GM19455 (cell line): ENCODE measurements around the gene XIRP2.
"Not testable (repeated sequence)": the region's sequence is repeated elsewhere in the genome, so short reads cannot be mapped to it uniquely, and the experiment has no call there.

Experiments
- ATAC-seq: cut with Tn5 transposase; IDR thresholded peaks from one replicate; pipeline ENCODE4 v1.9.1; 2021; ENCODE audit not compliant: unreplicated experiment

The XIRP2 gene

DNA sequence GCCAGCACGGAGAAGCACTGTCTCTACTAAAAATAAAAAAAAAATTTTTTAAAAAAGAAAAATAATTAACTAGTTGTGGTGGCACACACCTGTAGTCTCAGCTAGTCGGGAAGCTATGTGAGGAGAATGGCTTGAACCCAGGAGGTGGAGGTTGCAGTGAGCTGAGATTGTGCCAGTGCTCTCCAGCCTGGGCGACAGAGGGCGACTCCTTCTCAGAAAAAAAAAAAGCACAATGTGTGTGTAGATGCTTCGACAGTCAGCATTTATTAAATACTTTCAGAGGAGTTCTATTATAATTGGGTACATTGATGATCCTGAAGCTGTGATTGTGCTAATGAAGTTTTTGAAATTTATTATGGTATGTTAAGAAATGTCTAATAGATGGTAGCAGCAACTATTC lies 46.5 kb downstream of the XIRP2 start:
- no peak for ATAC-seq

GRCh38 chr2:166942377-166942776 lies 54.1 kb downstream of the XIRP2 start:
- ATAC-seq: no peak

GRCh38 chr2:166944909-166945308 lies 56.6 kb downstream of the XIRP2 start:
- no peak for ATAC-seq

GRCh38 chr2:166957686-166958085 lies 69.4 kb downstream of the XIRP2 start:
- ATAC-seq: no peak

- no peak for ATAC-seq
Measured at GRCh38 chr2:166958986-166959481, 70.8 kb downstream of the XIRP2 start.

DNA sequence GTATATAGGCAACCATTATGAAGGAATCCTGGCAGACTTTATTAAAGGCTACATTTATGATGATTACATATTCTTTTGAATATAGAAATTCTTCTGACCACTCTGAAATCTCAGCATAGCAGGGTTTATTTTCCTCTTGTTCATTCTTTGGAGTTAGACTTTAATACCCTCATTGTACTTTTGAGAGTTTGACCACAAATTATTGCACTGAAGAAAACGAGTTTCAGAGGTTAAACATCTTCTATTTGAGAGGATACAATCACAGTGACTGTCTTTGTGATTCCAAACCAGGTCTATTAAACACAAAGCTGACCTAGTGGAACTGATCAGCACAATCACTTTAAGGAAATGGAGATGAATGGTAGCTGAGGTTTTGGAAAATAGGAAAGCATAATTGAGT lies 71.3 kb downstream of the XIRP2 start:
- no peak for ATAC-seq

DNA sequence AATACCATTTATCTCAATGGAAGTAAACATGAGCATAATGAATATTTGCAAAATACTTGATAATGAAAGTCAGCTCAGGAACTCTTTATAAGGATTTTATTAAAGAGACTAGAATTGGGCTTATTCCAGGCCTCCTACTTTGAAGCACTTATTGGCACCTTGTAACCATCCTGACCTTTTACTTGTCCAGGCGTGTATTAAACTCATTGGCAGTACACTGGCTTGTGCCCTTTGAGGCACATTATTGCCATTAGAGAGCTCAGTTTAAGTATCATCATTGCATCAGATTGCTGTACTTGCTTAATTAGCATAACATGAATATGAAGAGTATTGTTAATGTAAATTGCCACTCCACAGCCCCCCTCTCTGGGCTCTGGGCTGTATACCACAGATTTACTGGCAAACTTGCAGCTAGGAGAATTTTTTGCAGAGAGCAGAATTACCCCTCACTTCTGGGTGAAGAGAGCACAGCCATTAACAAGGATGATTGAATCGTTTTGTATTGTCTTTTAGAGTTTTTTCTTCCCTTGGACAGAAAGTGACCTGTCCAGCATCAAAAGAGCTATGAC lies 72.5 kb downstream of the XIRP2 start:
- ATAC-seq: no peak

DNA sequence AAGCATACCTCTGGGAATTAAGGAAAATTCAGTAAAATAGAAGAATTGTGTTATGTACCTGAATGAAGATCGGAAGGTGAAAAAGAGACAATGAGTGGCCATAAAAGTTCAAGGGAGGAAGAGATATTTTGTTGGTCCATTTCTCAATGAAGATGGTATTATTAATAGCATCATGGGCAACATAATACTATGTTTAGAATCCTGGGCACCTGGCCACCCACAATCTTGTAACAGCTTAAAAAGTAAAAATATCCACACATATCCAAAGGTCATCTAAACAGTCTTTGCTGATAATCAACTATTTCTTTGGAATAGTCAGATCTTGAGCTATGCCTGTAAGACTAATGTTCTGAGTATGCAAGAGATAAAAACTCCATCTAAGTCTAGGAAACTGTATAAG lies 73.7 kb downstream of the XIRP2 start:
- no peak for ATAC-seq

- no peak for ATAC-seq
Measured at GRCh38 chr2:166969486-166969885, 81.2 kb downstream of the XIRP2 start.

- ATAC-seq: no peak
Measured at GRCh38 chr2:166972002-166972401, 83.7 kb downstream of the XIRP2 start.

- ATAC-seq: no peak
Measured at GRCh38 chr2:166972418-166972817, 84.1 kb downstream of the XIRP2 start.

DNA sequence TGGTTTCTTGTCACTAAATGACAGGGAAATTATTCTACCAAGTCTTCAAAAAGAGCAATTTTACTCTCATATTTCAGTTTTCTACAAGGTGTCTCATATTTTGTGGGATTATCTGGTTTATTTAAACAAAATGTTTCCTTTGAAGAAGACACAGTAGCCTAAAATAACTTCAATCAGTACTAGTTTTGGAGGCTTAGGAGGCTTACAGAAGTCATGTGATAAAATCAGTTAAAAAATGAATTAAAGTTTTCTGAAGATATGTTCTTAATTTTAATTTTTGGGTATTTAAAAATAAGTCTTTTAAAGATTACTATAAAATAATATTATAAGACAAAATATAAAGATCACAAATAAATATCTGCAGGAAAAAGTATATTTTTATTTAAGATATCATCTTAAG lies 95.9 kb downstream of the XIRP2 start:
- no peak for ATAC-seq

DNA sequence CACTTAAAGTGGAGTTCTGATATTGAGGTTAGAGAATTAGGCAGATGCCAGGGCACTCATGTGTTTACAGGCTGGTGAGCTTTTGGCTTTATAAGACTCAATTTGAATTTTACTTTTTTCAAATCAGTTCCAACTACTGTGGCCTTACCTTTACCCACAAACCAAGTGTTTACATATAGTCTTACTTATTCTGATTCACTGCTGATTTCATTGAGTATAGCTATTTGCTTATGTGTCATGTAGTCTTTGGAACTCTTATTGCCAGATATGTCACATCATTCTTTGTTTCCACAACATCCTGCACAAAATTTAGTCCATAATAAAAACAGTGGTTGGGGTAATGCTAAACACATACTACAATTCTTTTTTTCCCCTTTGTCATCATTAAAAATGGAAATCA lies 96.5 kb downstream of the XIRP2 start:
- no peak for ATAC-seq

- ATAC-seq: no peak
Measured at GRCh38 chr2:166994588-166995336, 106.5 kb downstream of the XIRP2 start.

DNA sequence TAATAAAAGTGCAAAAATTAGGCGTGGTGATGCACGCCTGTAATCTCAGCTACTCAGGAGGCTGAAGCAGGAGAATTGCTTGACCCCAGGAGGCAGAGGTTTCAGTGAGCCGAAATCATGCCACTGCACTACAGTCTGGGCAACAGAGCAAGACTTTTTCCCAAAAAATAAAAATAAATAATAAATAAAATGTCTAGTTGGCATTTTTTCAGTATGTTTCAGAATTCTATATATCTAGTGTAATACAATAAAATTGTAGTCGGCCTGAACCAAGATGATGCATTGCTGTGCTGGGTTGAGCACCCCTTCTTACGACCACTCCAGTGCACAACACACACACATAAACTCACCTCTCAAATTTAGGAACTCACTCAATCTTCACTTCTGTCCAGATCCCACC lies 108.2 kb downstream of the XIRP2 start:
- ATAC-seq: no peak

DNA sequence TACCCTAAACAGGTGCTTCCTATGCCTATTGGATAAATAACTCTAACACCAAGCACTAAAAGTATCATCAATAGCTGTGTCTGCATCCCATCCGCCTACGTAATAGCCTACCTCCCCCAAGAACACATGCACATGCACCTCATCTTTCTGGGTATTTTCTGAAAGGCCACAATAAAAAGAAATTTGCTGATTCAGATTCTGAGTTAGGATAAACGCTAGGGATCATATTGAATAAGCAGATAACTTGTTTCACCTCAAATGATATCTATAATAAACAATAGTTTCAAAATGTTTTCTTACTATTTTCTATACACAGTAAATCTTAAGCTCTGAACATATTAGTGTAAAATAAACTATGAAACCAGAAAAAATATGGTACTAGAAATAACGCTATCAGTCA lies 112.9 kb downstream of the XIRP2 start:
- ATAC-seq: no peak

- ATAC-seq: no peak
Measured at GRCh38 chr2:167005096-167005495, 116.8 kb downstream of the XIRP2 start.

GRCh38 chr2:167013227-167013626 lies 124.9 kb downstream of the XIRP2 start:
- ATAC-seq: no peak

DNA sequence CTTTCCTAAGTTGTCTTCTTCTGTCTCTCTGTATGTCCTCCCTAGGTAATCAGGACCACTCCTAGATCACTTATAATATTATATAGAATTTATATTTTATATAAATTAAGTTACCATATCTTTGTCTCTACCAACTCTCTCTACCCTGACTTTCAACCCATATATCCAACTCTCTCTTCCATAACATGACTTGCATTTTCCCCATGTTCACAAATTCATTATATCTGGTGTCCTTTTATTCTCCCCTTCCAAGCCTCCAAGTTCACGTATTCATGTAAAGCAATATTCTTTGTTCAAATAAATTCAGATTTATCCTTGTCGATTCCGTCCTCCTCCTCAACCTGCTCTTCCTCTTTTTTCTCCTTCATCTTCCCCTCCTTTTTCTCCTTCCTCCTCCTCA lies 127.5 kb downstream of the XIRP2 start:
- no peak for ATAC-seq

DNA sequence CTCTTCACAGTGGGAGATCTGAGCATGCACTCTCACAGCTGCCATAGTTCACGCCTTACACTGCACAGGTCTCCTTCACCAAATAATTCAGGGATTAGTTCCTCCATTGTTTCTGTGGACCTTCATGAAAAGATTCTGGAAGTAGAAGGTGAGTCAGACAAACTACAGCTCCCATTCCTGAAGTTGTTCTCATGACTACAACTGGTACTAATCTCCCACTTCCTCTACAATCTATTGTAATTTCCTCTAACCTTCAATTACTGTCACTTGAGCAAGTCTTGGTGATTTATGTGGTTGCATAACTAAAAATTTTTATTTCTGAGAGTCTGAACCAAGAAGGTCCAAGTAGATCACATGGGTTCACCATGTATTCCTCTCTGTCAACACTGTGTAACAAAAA lies 128.7 kb downstream of the XIRP2 start:
- no peak for ATAC-seq

GRCh38 chr2:167018590-167018989 lies 130.3 kb downstream of the XIRP2 start:
- no peak for ATAC-seq

GRCh38 chr2:167028503-167028902 lies 140.2 kb downstream of the XIRP2 start:
- ATAC-seq: no peak

DNA sequence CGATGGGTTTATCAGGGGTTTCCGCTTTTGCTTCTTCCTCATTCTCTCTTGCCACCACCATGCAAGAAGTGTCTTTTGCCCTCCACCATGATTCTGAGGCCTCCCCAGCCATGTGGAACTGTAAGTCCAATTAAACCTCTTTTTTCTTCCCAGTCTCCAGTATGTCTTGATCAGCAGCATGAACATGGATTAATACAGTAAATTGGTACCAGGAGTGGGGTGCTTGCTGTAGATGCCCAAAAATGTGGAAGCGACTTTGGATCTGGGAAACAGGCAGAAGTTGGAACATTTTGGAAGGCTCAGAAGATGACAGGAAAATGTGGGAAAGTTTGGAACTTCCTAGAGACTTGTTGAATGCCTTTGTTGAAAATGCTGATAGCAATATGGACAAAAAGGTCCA lies 146.7 kb downstream of the XIRP2 start:
- ATAC-seq: not testable (repeated sequence)
